GM12878 (cell line): ENCODE data around the gene TP63.

Experiments
- ASH2L ChIP-seq: fragments of 300-600, 200-600 bp; sonication (generic); IDR thresholded peaks from 2 replicates; pipeline ENCODE4 v1.6.1; 2017; ENCODE audit warnings: low read depth, mild to moderate bottlenecking, borderline replicate concordance
- CBFB ChIP-seq: IDR thresholded peaks from 2 replicates; pipeline ENCODE4 v1.6.1; 2016; ENCODE audit warnings: antibody characterized with exemption, low read depth
- CREM ChIP-seq: IDR thresholded peaks from 2 replicates; pipeline ENCODE4 v1.6.1; 2014; ENCODE audit warnings: antibody characterized with exemption, low read depth
- EZH2 ChIP-seq: IDR thresholded peaks from 2 replicates; pipeline ENCODE4 v1.6.1; 2012; ENCODE audit warnings: low read depth, mild to moderate bottlenecking, control low read depth, inconsistent platforms, low read length, borderline replicate concordance; ENCODE audit not compliant: control insufficient read depth
- GABPA ChIP-seq: IDR thresholded peaks from 2 replicates; pipeline ENCODE4 v1.6.1; 2014; ENCODE audit warnings: antibody characterized with exemption, low read depth, mild to moderate bottlenecking, inconsistent platforms
- KDM1A ChIP-seq: fragments of 200-600 bp; sonication (generic); IDR thresholded peaks from 2 replicates; pipeline ENCODE4 v1.6.1; 2016; ENCODE audit warnings: borderline replicate concordance
- POLR2A ChIP-seq: IDR thresholded peaks from 2 replicates; pipeline ENCODE4 v1.6.1; 2011; ENCODE audit warnings: low read depth, mild to moderate bottlenecking, low read length
- RAD21 ChIP-seq: IDR thresholded peaks from 2 replicates; pipeline ENCODE4 v1.6.1; 2011; ENCODE audit warnings: mild to moderate bottlenecking, low read depth, low read length, moderate library complexity; ENCODE audit not compliant: insufficient read depth
- RELA ChIP-seq: fragments of 450-650 bp; IDR thresholded peaks from 2 replicates; pipeline ENCODE4 v1.8.0; 2014; ENCODE audit warnings: borderline replicate concordance; ENCODE audit not compliant: partially characterized antibody
- YY1 ChIP-seq: IDR thresholded peaks from 2 replicates; pipeline ENCODE4 v1.6.1; 2011; ENCODE audit warnings: low read depth, mild to moderate bottlenecking, low read length
- ZNF274 ChIP-seq: IDR thresholded peaks from one replicate; pipeline ENCODE4 v1.8.0; 2011; ENCODE audit not compliant: insufficient read length, insufficient read depth
- ZNF384 ChIP-seq: IDR thresholded peaks from 2 replicates; pipeline ENCODE4 v1.6.1; 2012; ENCODE audit warnings: low read depth, mild to moderate bottlenecking, low read length, improper control_type of control experiment, borderline replicate concordance
- TF ChIP-seq, protein P1 (sequence below), 3 experiments: IDR thresholded peaks in 2 of 3; conservative IDR thresholded peaks in 1 of 3; 2 replicates each; pipeline ENCODE4 v1.5.1; 2011; ENCODE audit warnings: low read depth in 3 of 3, low read length in 3 of 3, mild to moderate bottlenecking in 3 of 3, control low read depth in 2 of 3, moderate library complexity in 2 of 3, inconsistent platforms in 1 of 3, mixed read lengths in 1 of 3; ENCODE audit not compliant: control insufficient read depth in 2 of 3, insufficient read depth in 1 of 3; ENCODE audit errors: extremely low read depth in 1 of 3

- TF ChIP-seq RAD21 (no peak), POLR2A (no peak), RELA (no peak), ZNF384 (no peak), GABPA (no peak), EZH2 (no peak), CREM (no peak), CBFB (no peak), KDM1A (no peak), ASH2L (no peak), ZNF274 (no peak), YY1 (no peak)
- TF ChIP-seq, protein P1, sequence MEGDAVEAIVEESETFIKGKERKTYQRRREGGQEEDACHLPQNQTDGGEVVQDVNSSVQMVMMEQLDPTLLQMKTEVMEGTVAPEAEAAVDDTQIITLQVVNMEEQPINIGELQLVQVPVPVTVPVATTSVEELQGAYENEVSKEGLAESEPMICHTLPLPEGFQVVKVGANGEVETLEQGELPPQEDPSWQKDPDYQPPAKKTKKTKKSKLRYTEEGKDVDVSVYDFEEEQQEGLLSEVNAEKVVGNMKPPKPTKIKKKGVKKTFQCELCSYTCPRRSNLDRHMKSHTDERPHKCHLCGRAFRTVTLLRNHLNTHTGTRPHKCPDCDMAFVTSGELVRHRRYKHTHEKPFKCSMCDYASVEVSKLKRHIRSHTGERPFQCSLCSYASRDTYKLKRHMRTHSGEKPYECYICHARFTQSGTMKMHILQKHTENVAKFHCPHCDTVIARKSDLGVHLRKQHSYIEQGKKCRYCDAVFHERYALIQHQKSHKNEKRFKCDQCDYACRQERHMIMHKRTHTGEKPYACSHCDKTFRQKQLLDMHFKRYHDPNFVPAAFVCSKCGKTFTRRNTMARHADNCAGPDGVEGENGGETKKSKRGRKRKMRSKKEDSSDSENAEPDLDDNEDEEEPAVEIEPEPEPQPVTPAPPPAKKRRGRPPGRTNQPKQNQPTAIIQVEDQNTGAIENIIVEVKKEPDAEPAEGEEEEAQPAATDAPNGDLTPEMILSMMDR (IDR thresholded peaks at IDR 0.05 in 2 of 3, conservative IDR thresholded peaks at IDR 0.05 in 1 of 3; ENCODE audit: control insufficient read depth in 2 of 3, extremely low read depth in 1 of 3, insufficient read depth in 1 of 3, low read depth in 3 of 3, low read length in 3 of 3): no peak
These were observed 46.5 kb upstream of the TP63 start for GRCh38 chr3:189584645-189585044.
